Loucy (cell line): ENCODE results near the gene RALGPS1.

Experiments
- H2AFZ ChIP-seq: fragments of 200-600 bp; sonication (generic); 2 replicates; pipeline ENCODE4 v1.6.0; 2016; ENCODE audit warnings: antibody characterized with exemption, mild to moderate bottlenecking, low read length, moderate library complexity
- H3F3A ChIP-seq: fragments of 200-600 bp; 2 replicates; pipeline ENCODE4 v1.6.0; 2016; ENCODE audit warnings: antibody characterized with exemption, low read depth, mild to moderate bottlenecking
- H3K27me3 ChIP-seq: fragments of 200-600 bp; sonication (generic); 2 replicates; pipeline ENCODE4 v1.6.1; 2014; ENCODE audit warnings: low read length, mild to moderate bottlenecking; ENCODE audit not compliant: insufficient read depth, poor library complexity, severe bottlenecking
- H3K36me3 ChIP-seq: fragments of 200-600 bp; sonication (generic); 2 replicates; pipeline ENCODE4 v1.6.1; 2016; ENCODE audit warnings: low read length; ENCODE audit not compliant: insufficient read depth
- H3K4me1 ChIP-seq: fragments of 200-600 bp; sonication (generic); 2 replicates; pipeline ENCODE4 v1.5.1; 2014; ENCODE audit warnings: low read length, mild to moderate bottlenecking; ENCODE audit not compliant: insufficient read depth, poor library complexity, severe bottlenecking
- H3K4me2 ChIP-seq: fragments of 200-600 bp; sonication (generic); 2 replicates; pipeline ENCODE4 v1.6.0; 2014; ENCODE audit warnings: antibody characterized with exemption, low read length, low read depth, mild to moderate bottlenecking; ENCODE audit not compliant: poor library complexity, severe bottlenecking
- H3K4me3 ChIP-seq: fragments of 200-600 bp; sonication (generic); 2 replicates; pipeline ENCODE4 v1.5.1; 2014; ENCODE audit warnings: low read length, mild to moderate bottlenecking, mixed read lengths; ENCODE audit not compliant: poor library complexity, severe bottlenecking
- H3K79me2 ChIP-seq: fragments of 200-600 bp; sonication (generic); 2 replicates; pipeline ENCODE4 v1.6.1; 2014; ENCODE audit warnings: low read length; ENCODE audit not compliant: insufficient read depth
- H3K9ac ChIP-seq: fragments of 200-600 bp; sonication (generic); 2 replicates; pipeline ENCODE4 v1.6.0; 2014; ENCODE audit warnings: mild to moderate bottlenecking, low read depth, low read length, moderate library complexity; ENCODE audit not compliant: poor library complexity, severe bottlenecking
- H3K9me2 ChIP-seq: fragments of 200-600 bp; sonication (generic); replicated peaks from 2 replicates; pipeline ENCODE4 v1.6.1; 2016; ENCODE audit warnings: low read depth, low read length, mixed read lengths
- H3K9me3 ChIP-seq: fragments of 200-600 bp; sonication (generic); 2 replicates; pipeline ENCODE4 v1.6.1; 2014; ENCODE audit warnings: mild to moderate bottlenecking, antibody characterized with exemption, low read length, low read depth; ENCODE audit not compliant: insufficient read depth
- H4K20me1 ChIP-seq: fragments of 200-600 bp; sonication (generic); 2 replicates; pipeline ENCODE4 v1.6.0; 2014; ENCODE audit warnings: antibody characterized with exemption, low read length, mild to moderate bottlenecking; ENCODE audit not compliant: insufficient read depth, poor library complexity, severe bottlenecking
- EZH2phosphoT487 ChIP-seq: fragments of 200-600 bp; IDR thresholded peaks from 2 replicates; pipeline ENCODE4 v1.6.1; 2018; ENCODE audit warnings: antibody characterized with exemption, mild to moderate bottlenecking, moderate library complexity, borderline replicate concordance
- TF ChIP-seq, protein P1 (sequence below): fragments of 200-600 bp; sonication (generic); conservative IDR thresholded peaks from 2 replicates; pipeline ENCODE4 v1.5.1; 2014; ENCODE audit warnings: mild to moderate bottlenecking, antibody characterized with exemption, low read length

The RALGPS1 gene

DNA sequence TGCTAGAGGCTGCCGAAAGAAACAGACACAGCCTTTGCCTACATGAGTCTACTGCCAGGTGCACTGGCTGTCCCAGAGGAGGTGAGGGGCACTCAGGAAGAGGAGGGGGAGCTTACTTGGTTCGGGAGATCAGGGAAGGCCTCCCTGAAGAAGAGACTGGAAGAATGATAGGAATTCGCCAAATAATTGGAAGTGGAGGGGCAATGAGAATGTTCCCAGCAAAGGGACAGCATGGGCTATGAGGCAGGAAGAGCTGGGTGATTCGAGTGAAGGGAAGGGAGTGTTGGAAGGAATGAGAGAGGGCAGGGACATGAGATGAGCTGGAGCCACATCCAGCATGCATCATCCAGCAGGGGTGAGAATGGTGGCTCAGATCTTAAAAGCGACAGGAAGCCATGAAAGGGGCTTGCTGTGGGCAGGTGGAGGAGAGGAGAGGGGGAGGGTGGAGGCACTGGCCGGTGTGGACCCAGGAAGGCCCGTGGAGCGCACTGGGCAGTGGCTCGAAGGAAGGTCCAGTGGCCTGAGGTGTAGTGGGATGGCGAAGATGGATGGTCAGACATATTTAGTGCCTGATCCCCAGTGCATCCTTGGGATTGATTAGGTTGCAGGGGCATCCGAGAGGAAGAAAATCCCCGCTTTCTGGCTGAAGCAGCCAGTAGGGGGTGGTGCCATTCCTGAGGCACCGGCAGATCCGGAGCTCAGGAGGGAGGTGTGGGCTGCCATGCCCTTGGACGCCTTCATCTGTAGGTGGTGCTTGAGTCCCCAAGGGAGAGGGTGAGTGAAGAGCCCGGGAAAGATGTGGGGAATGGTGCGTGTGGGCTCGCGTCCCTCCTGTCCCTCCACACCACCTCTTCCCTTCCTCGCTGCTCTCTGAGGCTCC is 296.5 kb downstream of the RALGPS1 start:
- H3K79me2 ChIP-seq, result no peaks in the 10 kb centered on the region
- TF ChIP-seq, protein P1, sequence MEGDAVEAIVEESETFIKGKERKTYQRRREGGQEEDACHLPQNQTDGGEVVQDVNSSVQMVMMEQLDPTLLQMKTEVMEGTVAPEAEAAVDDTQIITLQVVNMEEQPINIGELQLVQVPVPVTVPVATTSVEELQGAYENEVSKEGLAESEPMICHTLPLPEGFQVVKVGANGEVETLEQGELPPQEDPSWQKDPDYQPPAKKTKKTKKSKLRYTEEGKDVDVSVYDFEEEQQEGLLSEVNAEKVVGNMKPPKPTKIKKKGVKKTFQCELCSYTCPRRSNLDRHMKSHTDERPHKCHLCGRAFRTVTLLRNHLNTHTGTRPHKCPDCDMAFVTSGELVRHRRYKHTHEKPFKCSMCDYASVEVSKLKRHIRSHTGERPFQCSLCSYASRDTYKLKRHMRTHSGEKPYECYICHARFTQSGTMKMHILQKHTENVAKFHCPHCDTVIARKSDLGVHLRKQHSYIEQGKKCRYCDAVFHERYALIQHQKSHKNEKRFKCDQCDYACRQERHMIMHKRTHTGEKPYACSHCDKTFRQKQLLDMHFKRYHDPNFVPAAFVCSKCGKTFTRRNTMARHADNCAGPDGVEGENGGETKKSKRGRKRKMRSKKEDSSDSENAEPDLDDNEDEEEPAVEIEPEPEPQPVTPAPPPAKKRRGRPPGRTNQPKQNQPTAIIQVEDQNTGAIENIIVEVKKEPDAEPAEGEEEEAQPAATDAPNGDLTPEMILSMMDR, result no peak
- TF ChIP-seq EZH2phosphoT487, result no peak
- H3F3A ChIP-seq, result no peaks in the 10 kb centered on the region
- no peaks in the 10 kb centered on the region for H3K36me3 ChIP-seq
- no peaks in the 10 kb centered on the region for H3K27me3 ChIP-seq
- no peak overlapping the region for H3K9ac ChIP-seq
- no peak overlapping the region for H3K4me3 ChIP-seq
- no peaks in the 10 kb centered on the region for H3K9me3 ChIP-seq
- no peak overlapping the region for H3K4me2 ChIP-seq
- no peaks in the 10 kb centered on the region for H3K9me2 ChIP-seq
- H2AFZ ChIP-seq, result no peak overlapping the region
- H4K20me1 ChIP-seq, result no peaks in the 10 kb centered on the region
- H3K4me1 ChIP-seq, result no peaks in the 10 kb centered on the region

DNA sequence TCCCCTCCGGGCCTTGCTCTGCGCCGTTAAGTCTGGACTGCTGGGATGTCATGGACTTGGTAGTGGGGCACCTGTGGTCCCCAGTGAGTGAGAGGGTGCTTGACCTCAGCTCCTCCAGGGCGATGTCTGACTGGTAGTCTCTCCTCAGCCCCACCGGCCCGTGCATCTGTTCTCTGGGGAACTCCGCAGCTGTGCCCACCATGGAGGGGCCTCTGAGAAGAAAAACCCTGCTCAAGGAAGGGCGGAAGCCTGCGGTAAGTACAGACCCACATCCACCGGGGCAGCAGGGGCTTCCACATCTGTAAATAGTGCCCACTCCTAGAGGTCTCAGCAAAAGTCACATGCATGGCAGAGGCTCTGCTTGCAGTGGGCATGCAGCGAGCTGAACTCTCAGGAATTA is 297.4 kb downstream of the RALGPS1 start:
- Histone ChIP-seq H3K4me3 (no peak overlapping the region), H4K20me1 (no peaks in the 10 kb centered on the region), H3K27me3 (no peaks in the 10 kb centered on the region), H3K4me2 (no peak overlapping the region), H3K4me1 (no peaks in the 10 kb centered on the region), H3K9me2 (no peaks in the 10 kb centered on the region), H3K36me3 (no peaks in the 10 kb centered on the region), H3K9me3 (no peaks in the 10 kb centered on the region), H3K9ac (no peak overlapping the region), H3F3A (no peaks in the 10 kb centered on the region), H2AFZ (no peak overlapping the region), H3K79me2 (no peaks in the 10 kb centered on the region)
- TF ChIP-seq, protein P1, result no peak
- TF ChIP-seq EZH2phosphoT487, result no peak

DNA sequence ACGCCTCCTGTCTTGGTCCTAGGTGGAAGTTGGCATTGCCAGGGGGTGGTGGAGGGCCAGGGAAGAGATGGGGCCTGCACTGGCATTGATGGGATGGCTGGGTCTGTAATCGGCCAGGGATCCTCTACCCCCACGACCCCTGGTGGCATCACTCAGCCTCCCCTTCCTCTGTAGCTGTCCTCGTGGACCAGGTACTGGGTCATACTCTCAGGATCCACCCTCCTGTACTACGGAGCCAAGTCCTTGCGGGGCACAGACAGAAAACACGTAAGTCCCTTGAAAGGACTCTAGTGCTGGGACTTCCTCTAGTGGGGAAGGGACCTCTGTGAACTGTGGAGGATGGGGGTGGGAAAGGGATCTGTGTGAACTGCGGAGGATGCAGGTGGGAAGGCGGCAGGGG is 297.9 kb downstream of the RALGPS1 start:
- Histone ChIP-seq H3K4me3 (no peak overlapping the region), H3K36me3 (no peaks in the 10 kb centered on the region)

More for the DNA sequence above, 297.9 kb downstream of the RALGPS1 start:
- Histone ChIP-seq H3K9me2 (no peaks in the 10 kb centered on the region), H3K9me3 (no peaks in the 10 kb centered on the region), H3F3A (no peaks in the 10 kb centered on the region), H3K9ac (no peak overlapping the region), H2AFZ (no peak overlapping the region), H3K4me1 (no peaks in the 10 kb centered on the region), H4K20me1 (no peaks in the 10 kb centered on the region), H3K4me2 (no peak overlapping the region), H3K79me2 (no peaks in the 10 kb centered on the region), H3K27me3 (no peaks in the 10 kb centered on the region)
- TF ChIP-seq, protein P1, result no peak
- no peak for TF ChIP-seq EZH2phosphoT487
